HepG2 (cell line): ENCODE measurements around the gene KIAA0930. TPM values are rescaled to one million over a fixed set of nuclear protein-coding genes. Genes with fewer than 3 reads are reported as not detected.

Source experiments
- ARNT ChIP-seq: fragments of 450-650 bp; IDR thresholded peaks from 2 replicates; pipeline ENCODE4 v1.6.1; 2017
- ATRX ChIP-seq: sonication (generic); formaldehyde crosslinking; IDR thresholded peaks from 2 replicates; pipeline ENCODE4 v1.4.0; 2020; ENCODE audit warnings: missing genetic modification reagents, borderline replicate concordance
- BCL3 ChIP-seq: sonication (generic); formaldehyde crosslinking; IDR thresholded peaks from 2 replicates; pipeline ENCODE4 v1.5.1; 2020; ENCODE audit warnings: mild to moderate bottlenecking, missing genetic modification reagents, moderate library complexity
- CC2D1A ChIP-seq: sonication (generic); formaldehyde crosslinking; IDR thresholded peaks from 2 replicates; pipeline ENCODE4 v1.8.1; 2023; ENCODE audit warnings: mild to moderate bottlenecking, missing genetic modification reagents
- DR1 ChIP-seq: sonication (generic); formaldehyde crosslinking; IDR thresholded peaks from 2 replicates; pipeline ENCODE4 v1.8.0; 2021; ENCODE audit warnings: mild to moderate bottlenecking, missing genetic modification reagents, inconsistent platforms
- SKIL ChIP-seq: sonication (generic); formaldehyde crosslinking; IDR thresholded peaks from 2 replicates; pipeline ENCODE4 v1.8.0; 2022; ENCODE audit warnings: missing genetic modification reagents, mild to moderate bottlenecking, moderate library complexity, borderline replicate concordance
- TBP ChIP-seq: sonication (generic); formaldehyde crosslinking; IDR thresholded peaks from 2 replicates; pipeline ENCODE4 v1.5.0; 2020; ENCODE audit warnings: missing genetic modification reagents
- TCF7 ChIP-seq: sonication (generic); IDR thresholded peaks from 2 replicates; pipeline ENCODE4 v1.6.1; 2016; ENCODE audit warnings: antibody characterized with exemption, low read depth
- U2AF1 ChIP-seq: fragments of 200-400 bp; formaldehyde crosslinking; optimal IDR thresholded peaks from 2 replicates; pipeline ENCODE3; 2017; ENCODE audit warnings: mild to moderate bottlenecking, low read depth, low read length
- XBP1 ChIP-seq: sonication (generic); formaldehyde crosslinking; IDR thresholded peaks from 2 replicates; pipeline ENCODE4 v1.5.0; 2020; ENCODE audit warnings: missing genetic modification reagents
- ZFP1 ChIP-seq: IDR thresholded peaks from 2 replicates; pipeline ENCODE4 v1.6.1; 2016
- ZFP91 ChIP-seq: sonication (generic); formaldehyde crosslinking; IDR thresholded peaks from 2 replicates; pipeline ENCODE4 v1.9.0; 2022; ENCODE audit warnings: missing genetic modification reagents, mild to moderate bottlenecking, borderline replicate concordance
- ZNF142 ChIP-seq: sonication (generic); formaldehyde crosslinking; IDR thresholded peaks from 2 replicates; pipeline ENCODE4 v1.4.0; 2020; ENCODE audit warnings: missing genetic modification reagents
- ZNF557 ChIP-seq: sonication (generic); formaldehyde crosslinking; IDR thresholded peaks from 2 replicates; pipeline ENCODE4 v1.4.0; 2020; ENCODE audit warnings: missing genetic modification reagents
- ZNF580 ChIP-seq: IDR thresholded peaks from 2 replicates; pipeline ENCODE4 v1.6.1; 2016; ENCODE audit warnings: low read depth, borderline replicate concordance
- ZNF691 ChIP-seq: sonication (generic); formaldehyde crosslinking; IDR thresholded peaks from 2 replicates; pipeline ENCODE4 v1.4.0; 2020; ENCODE audit warnings: missing genetic modification reagents, low read depth, mild to moderate bottlenecking, borderline replicate concordance
- ZSCAN29 ChIP-seq: sonication (generic); formaldehyde crosslinking; conservative IDR thresholded peaks from 2 replicates; pipeline ENCODE4 v1.4.0; 2020; ENCODE audit warnings: mild to moderate bottlenecking, missing genetic modification reagents
- polyA plus RNA-seq, 8 experiments: library from polyadenylated mRNA; depleted of rRNA in 3 of 8; stranded (reverse) in 7 of 8; unstranded in 1 of 8; fragments of >200 nt; fragmentation: Illumina TruSeq in 4 of 8; extraction: Trizol in 4 of 8; gene quantifications; 2 replicates each; pipeline versions ENCODE4 v1.2.1 to v1.2.3, GENCODE V29; 2011 to 2016; ENCODE audit warnings: low read depth in 4 of 8, missing spikeins in 1 of 8, mixed read lengths in 1 of 8; ENCODE audit not compliant: insufficient read depth in 1 of 8
- total RNA-seq, 5 experiments: library from RNA; depleted of rRNA; stranded (reverse); fragments of >200 nt; fragmentation: Illumina TruSeq; extraction: Trizol; gene quantifications; 2 replicates each; pipeline ENCODE4 v1.2.3, GENCODE V29; 2016; ENCODE audit warnings: low read depth in 1 of 5

Gene KIAA0930
- total and polyA plus RNA-seq, 2 of the 13 experiments (the other 11 are each of a cell fraction or from before 2014, with no cell fraction given): 27.0 to 38.2 TPM

GRCh38 chr22:45246060-45246985 is 5.6 kb upstream of the KIAA0930 start (continued):
- TF ChIP-seq TCF7 (no peak), ZNF691 (no peak), XBP1 (CRISPR knock-in tag) (no peak), ZNF580 (CRISPR knock-in tag) (0 out of 2 replicates have a peak, but pooled peaks have one; percentile 16), ZNF557 (no peak), ZFP1 (CRISPR knock-in tag) (no peak), DR1 (CRISPR knock-in tag) (no peak), ARNT (no peak), TBP (CRISPR knock-in tag) (no peak), ZSCAN29 (CRISPR knock-in tag) (no peak), CC2D1A (CRISPR knock-in tag) (no peak), BCL3 (CRISPR knock-in tag) (no peak), SKIL (CRISPR knock-in tag) (no peak), ATRX (CRISPR knock-in tag) (no peak), ZNF142 (CRISPR knock-in tag) (no peak), ZFP91 (CRISPR knock-in tag) (no peak), U2AF1 (no peak)
